AG09319 (cell line): ENCODE measurements around the gene DZIP1.
"Not testable (repeated sequence)": the region's sequence is repeated elsewhere in the genome, so short reads cannot be mapped to it uniquely, and the experiment has no call there.

Experiments used
- DNase-seq: peaks from one replicate; pipeline ENCODE4 v3.0.0-alpha.2; 2010; ENCODE audit warnings: low read depth; ENCODE audit errors: extremely low read depth
- TF ChIP-seq, protein P1 (sequence below): IDR thresholded peaks from 2 replicates; pipeline ENCODE4 v1.5.1; 2011; ENCODE audit warnings: low read depth, mild to moderate bottlenecking, inconsistent platforms, low read length, moderate library complexity

DZIP1 gene

GRCh38 chr13:95676762-95677563 is 32.5 kb upstream of the DZIP1 start, which contains the start of gene DNAJC3:
Gene DNAJC3, plus strand, starts transcription at chr13:95677139. Its CDS starts 117 bp downstream, at chr13:95677256.
- TF ChIP-seq, protein P1, sequence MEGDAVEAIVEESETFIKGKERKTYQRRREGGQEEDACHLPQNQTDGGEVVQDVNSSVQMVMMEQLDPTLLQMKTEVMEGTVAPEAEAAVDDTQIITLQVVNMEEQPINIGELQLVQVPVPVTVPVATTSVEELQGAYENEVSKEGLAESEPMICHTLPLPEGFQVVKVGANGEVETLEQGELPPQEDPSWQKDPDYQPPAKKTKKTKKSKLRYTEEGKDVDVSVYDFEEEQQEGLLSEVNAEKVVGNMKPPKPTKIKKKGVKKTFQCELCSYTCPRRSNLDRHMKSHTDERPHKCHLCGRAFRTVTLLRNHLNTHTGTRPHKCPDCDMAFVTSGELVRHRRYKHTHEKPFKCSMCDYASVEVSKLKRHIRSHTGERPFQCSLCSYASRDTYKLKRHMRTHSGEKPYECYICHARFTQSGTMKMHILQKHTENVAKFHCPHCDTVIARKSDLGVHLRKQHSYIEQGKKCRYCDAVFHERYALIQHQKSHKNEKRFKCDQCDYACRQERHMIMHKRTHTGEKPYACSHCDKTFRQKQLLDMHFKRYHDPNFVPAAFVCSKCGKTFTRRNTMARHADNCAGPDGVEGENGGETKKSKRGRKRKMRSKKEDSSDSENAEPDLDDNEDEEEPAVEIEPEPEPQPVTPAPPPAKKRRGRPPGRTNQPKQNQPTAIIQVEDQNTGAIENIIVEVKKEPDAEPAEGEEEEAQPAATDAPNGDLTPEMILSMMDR = no peak
- DNase-seq = peak; percentile 95

GRCh38 chr13:95676105-95676761 is 31.7 kb upstream of the DZIP1 start:
- no peak for DNase-seq
- TF ChIP-seq, protein P1 = no peak

- no peak for DNase-seq
- TF ChIP-seq, protein P1 = no peak
These were observed 27.1 kb upstream of the DZIP1 start for GRCh38 chr13:95671597-95671996.

DNA sequence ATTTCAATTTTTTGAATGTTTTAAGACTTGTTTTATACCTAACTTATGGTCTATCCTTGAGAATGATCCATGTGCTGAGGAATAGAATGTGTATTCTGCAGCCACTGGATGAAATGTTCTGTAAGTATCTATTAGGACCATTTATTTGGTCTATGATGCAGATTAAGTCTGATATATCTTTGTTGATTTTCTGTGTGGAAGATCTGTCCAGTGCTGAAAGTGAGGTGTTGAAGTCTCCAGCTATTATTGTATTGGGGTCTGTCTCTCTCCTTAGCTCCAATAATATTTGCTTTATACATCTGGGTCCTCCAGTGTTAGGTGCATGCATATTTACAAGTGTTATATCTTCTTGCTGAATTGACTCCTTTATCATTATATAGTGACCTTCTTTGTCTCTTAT is 22.7 kb upstream of the DZIP1 start:
- DNase-seq = not testable (repeated sequence)

DNA sequence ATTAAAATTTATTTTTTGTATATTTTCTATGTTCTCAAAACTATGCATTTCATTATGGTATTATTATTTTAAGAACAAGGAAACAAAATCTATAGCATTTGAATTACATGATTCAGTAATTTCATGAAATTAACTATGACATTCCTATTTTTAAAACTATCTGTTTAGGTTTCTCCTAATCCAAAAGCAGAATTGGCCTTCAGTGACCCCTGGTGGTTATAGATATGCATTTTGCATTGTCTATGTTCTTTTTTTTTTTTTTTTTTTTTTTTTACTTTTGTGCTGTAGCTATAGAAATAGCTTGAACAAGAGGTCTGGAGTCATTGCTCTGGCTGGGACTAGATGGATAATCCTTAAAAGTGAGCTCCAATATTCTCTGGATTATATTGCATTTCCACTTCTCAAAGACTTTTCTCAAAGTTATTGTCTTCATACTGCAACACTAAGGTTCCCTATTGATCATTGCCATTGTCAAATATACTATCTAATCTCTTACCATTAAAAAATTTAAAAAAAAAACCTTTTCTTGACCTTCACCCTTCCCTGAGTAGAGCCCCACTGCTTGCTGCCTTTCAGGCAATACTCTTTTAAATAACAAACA is 16.6 kb upstream of the DZIP1 start:
- TF ChIP-seq, protein P1 = peak; percentile 61
- DNase-seq = no peak

- no peak for DNase-seq
- TF ChIP-seq, protein P1 = no peak
These were observed 15.0 kb upstream of the DZIP1 start for GRCh38 chr13:95659500-95659899.

- TF ChIP-seq, protein P1 = no peak
- DNase-seq = no peak
These were observed 12.0 kb upstream of the DZIP1 start for GRCh38 chr13:95656386-95657015.
